Measurements from ENCODE around the gene ZNF792. TPM values are rescaled to one million over a fixed set of nuclear protein-coding genes. Genes with fewer than 3 reads are reported as not detected.
"Not testable (repeated sequence)": the region's sequence is repeated elsewhere in the genome, so short reads cannot be mapped to it uniquely, and the experiment has no call there.

ZNF792 gene
- total RNA-seq, 4 donors from 2014 or later = 4.6 to 8.4 (median 6.4) TPM

GRCh38 chr19:34999498-35000337 lies 35.7 kb upstream of the ZNF792 start, which contains the start of gene GRAMD1A:
TSS of gene GRAMD1A (plus strand) at chr19:35000323. CDS start at chr19:35000479, 156 bp downstream.
- Histone ChIP-seq H3K4me1 (peaks cover 58 to 74% (median 71%) of the 10 kb centered on the region in 4 donors), H3K9me3 (no peaks in the 10 kb centered on the region), H3K27ac (replicated peaks in 1 of 4) (peak within 1 kb of the TSS; percentile 93 to 100 (median 99)), H3K4me3 (peak within 1 kb of the TSS; percentile 97 to 99 (median 98)), H3K36me3 (peaks cover 0 to 16% (median 3%) of the 10 kb centered on the region in 4 donors), H3K27me3 (no peaks in the 10 kb centered on the region)
- peak; percentile 96 for DNase-seq (ENCODE audit: extremely low spot score)
- intact Hi-C loops (cut with DNase I) = no loop called here
- WGBS = under 1% methylated on average over 16 of the region's 45 CpGs
- TF ChIP-seq POLR2AphosphoS5 (IDR thresholded peaks at IDR 0.05) (peak; percentile 91 to 95), POLR2A (IDR thresholded peaks at IDR 0.05; ENCODE audit: low read depth) (peak; percentile 56), CTCF (IDR thresholded peaks at IDR 0.05) (no peak)

GRCh38 chr19:34998777-34999497 lies 34.9 kb upstream of the ZNF792 start:
- Histone ChIP-seq H3K9me3 (no peaks in the 10 kb centered on the region), H3K4me3 (peak overlapping the region; percentile 97 to 99 (median 98)), H3K4me1 (peaks cover 50 to 71% (median 67%) of the 10 kb centered on the region in 4 donors), H3K27ac (replicated peaks in 1 of 4) (peak overlapping the region; percentile 93 to 100 (median 99)), H3K36me3 (peaks cover 0 to 11% (median 3%) of the 10 kb centered on the region in 4 donors), H3K27me3 (no peaks in the 10 kb centered on the region)
- no peak for TF ChIP-seq POLR2A (IDR thresholded peaks at IDR 0.05; ENCODE audit: low read depth)
- TF ChIP-seq POLR2AphosphoS5 (IDR thresholded peaks at IDR 0.05) = no peak
- TF ChIP-seq EP300 (IDR thresholded peaks at IDR 0.05) = no peak
- no peak for TF ChIP-seq CTCF (IDR thresholded peaks at IDR 0.05)
- 41% methylated on average over 13 of the region's 13 CpGs for WGBS
- DNase-seq (ENCODE audit: extremely low spot score) = no peak
- intact Hi-C loops (cut with DNase I) = no loop called here

GRCh38 chr19:34998224-34998623 lies 34.2 kb upstream of the ZNF792 start:
- WGBS = 89% methylated on average over 7 of the region's 7 CpGs
- H3K9me3 ChIP-seq; H3K4me3 ChIP-seq; intact Hi-C loops (cut with DNase I); H3K27me3 ChIP-seq; DNase-seq (ENCODE audit: extremely low spot score): not testable (repeated sequence)
- H3K4me1 ChIP-seq = peaks cover 43 to 64% (median 61%) of the 10 kb centered on the region in 4 donors
- peak overlapping the region; percentile 93 to 100 (median 99) for H3K27ac ChIP-seq (replicated peaks in 1 of 4)
- H3K36me3 ChIP-seq = peaks cover 0 to 11% (median 3%) of the 10 kb centered on the region in 4 donors

- Histone ChIP-seq H3K27me3 (no peaks in the 10 kb centered on the region), H3K27ac (replicated peaks in 1 of 4) (peak overlapping the region; percentile 27 to 69 (median 33)), H3K4me3 (no peak overlapping the region), H3K36me3 (peaks cover 0 to 4% (median under 1%) of the 10 kb centered on the region in 4 donors), H3K9me3 (no peaks in the 10 kb centered on the region), H3K4me1 (peaks cover 32 to 54% (median 52%) of the 10 kb centered on the region in 4 donors)
- intact Hi-C loops (cut with DNase I) = no loop called here
- DNase-seq (ENCODE audit: extremely low spot score) = no peak
- TF ChIP-seq POLR2AphosphoS5 (IDR thresholded peaks at IDR 0.05) = no peak
- no peak for TF ChIP-seq EP300 (IDR thresholded peaks at IDR 0.05)
- no peak for TF ChIP-seq CTCF (IDR thresholded peaks at IDR 0.05)
- TF ChIP-seq POLR2A (IDR thresholded peaks at IDR 0.05; ENCODE audit: low read depth) = no peak
- 67% methylated on average over 8 of the region's 8 CpGs for WGBS
These were observed 33.1 kb upstream of the ZNF792 start for GRCh38 chr19:34997071-34997617.

- no peaks in the 10 kb centered on the region for H3K9me3 ChIP-seq
- DNase-seq (ENCODE audit: extremely low spot score) = no peak
- no peaks in the 10 kb centered on the region for H3K27me3 ChIP-seq
- H3K4me1 ChIP-seq = peaks cover 17 to 42% (median 38%) of the 10 kb centered on the region in 4 donors
- TF ChIP-seq CTCF (IDR thresholded peaks at IDR 0.05) = no peak
- TF ChIP-seq POLR2AphosphoS5 (IDR thresholded peaks at IDR 0.05) = no peak
- no peak for TF ChIP-seq POLR2A (IDR thresholded peaks at IDR 0.05; ENCODE audit: low read depth)
- TF ChIP-seq EP300 (IDR thresholded peaks at IDR 0.05) = no peak
- intact Hi-C loops (cut with DNase I) = no loop called here
- no peak overlapping the region for H3K4me3 ChIP-seq
- H3K27ac ChIP-seq (replicated peaks in 1 of 4) = peak overlapping the region in 2 of 4 donors; percentile 52 to 69
- no peaks in the 10 kb centered on the region for H3K36me3 ChIP-seq
- 90% methylated on average over 8 of the region's 8 CpGs for whole genome bisulfite sequencing
These were observed 31.5 kb upstream of the ZNF792 start for GRCh38 chr19:34995551-34995950.
